A549 treated with dexamethasone at 1 μM for 4 hours (cell line): Measurements from ENCODE around the gene C6orf120. TPM values are rescaled to one million over a fixed set of nuclear protein-coding genes. Genes with fewer than 3 reads are reported as not detected.

Experiments used
- total RNA-seq: library from RNA; stranded (reverse); fragments of 200-300 nt; extraction: Qiagen RNA extraction; gene quantifications from 5 replicates; pipeline ENCODE4 v1.2.3, GENCODE V29; 2022

C6orf120 gene
- 12.1 to 15.5 TPM (median 13.5 TPM) in 5 replicates for total RNA-seq

GRCh38 chr6:169701954-169702839, at the start of gene C6orf120, which contains the start of gene WDR27:
Gene C6orf120, plus strand, starts transcription at chr6:169702126. Its CDS starts 334 bp downstream, at chr6:169702460.
Gene WDR27, minus strand, starts transcription at chr6:169702029. Its CDS starts 13,024 bp downstream, at chr6:169689005.

DNA sequence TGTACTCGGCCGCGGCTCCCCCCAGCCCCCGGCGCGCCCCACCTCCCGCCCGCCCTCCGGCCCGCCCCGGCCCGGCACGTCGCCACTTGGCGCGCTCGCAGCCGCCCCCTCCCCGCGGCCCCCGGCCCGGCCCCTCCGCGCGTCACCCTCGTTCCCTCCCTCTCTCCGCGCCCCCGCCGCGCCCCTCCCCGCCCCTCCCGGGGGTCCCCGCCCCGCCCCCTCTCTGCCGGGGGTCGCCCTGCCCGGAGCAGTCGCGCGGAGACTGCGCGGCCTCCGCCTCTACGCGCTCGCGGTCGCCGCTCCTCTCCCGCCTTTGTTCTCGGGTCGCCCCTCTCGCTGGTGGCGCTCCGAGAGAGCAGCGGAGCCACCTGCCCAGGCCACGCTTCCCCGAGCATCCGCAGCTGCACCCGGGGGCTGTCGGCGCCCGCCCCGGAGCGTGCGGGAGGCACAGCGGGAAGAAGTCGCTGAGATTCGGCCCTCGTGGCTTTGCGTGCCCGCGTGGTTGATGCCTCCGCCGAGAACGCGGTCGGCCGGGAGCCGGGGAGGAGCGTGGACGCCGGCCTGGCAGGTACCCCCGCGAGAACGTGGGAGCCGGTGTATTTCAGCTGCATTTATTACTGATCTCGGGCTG, 22.7 kb downstream of the C6orf120 start, which contains the start of gene PHF10:
Gene PHF10 (minus strand): TSS at position 7 of the 631 bp plus-strand sequence. CDS start 569 bp downstream, outside the sequence.

DNA sequence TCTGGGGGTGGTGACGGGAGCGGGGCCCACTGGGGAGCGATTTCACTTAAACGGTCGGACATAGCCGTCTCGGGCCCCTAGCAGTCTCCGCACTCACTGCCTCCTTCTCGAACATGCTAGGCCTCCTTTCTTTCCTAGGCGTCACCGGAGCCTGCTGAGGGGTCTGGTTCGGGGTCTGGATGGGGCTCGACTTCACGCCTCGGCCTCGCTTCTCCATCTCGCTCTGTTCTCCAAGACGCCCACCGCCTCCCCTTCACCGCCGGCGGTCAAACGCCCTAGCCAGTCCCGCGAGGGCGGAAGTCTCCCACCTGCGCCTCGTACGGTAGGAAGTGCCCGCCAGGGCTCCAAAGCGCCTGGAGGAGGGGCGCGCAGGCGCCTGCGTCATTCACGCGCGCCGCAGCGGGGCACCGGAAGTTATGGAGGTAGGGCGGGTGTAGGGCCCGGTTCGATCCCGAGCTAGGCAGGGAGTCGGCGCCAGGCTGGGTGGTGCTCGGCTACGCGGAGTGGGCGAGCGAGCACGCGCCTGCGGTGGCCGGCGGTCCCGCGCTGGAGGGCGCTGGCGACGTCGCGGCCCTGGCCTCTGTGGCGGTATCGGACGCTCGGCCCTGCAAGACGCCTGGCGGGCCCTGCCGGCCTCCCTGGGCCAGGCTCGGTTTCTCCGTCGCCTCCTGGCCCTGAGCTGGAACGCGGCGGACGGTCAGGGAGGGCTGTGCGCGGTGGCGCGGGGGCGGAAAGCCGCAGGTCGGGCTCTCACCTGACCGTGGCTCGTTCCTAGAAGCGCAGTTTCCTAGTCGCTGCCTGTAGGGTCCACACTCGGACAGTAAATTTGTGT, 49.5 kb downstream of the C6orf120 start, which contains the start of the genes DYNLT2 and ERMARD:
Gene DYNLT2 (minus strand): TSS at position 331 of the 832 bp plus-strand sequence. CDS start 114 bp downstream, at position 217.
Gene ERMARD (plus strand): TSS at position 381 of the 832 bp plus-strand sequence. CDS start 36 bp downstream, at position 417.

Other genes with a start within 250 kb of the C6orf120 start
- 4.4 to 11.7 TPM (median 9.3 TPM) in 5 replicates for gene WDR27, start 97 bp upstream of the C6orf120 start, total RNA-seq
- 20.9 to 27.7 TPM (median 25.0 TPM) in 5 replicates for gene PHF10, start 22.4 kb downstream of the C6orf120 start, total RNA-seq
- gene DYNLT2, start 49.4 kb downstream of the C6orf120 start, total RNA-seq, result 0.43 to 0.62 TPM (median 0.56 TPM) in 5 replicates
- gene ERMARD, start 49.5 kb downstream of the C6orf120 start, total RNA-seq, result 5.5 to 6.6 TPM (median 6.0 TPM) in 5 replicates